ENCODE results near the gene CHCHD3. TPM values are rescaled to one million over a fixed set of nuclear protein-coding genes. Genes with fewer than 3 reads are reported as not detected.

Gene CHCHD3
- total and polyA plus RNA-seq, 2 donors: 22.5 to 56.6 TPM

DNA sequence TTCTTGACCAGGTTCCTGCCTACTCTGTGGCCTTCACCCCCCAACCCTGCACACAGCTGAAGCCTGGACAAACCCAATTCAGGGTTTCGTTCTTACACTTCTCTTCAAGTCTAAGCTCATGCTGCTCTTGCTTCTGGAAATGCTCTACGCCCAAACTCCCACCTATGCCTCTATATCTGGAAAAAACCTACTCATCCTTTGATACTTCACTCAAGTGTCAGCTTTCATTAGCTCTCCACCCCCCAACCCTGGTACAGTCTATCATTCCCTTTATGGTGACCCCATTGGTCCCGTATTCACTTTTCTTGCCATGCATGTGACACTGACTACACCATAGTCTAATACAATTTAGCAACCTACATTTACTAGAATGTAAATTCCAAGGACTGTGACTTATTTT is 284.7 kb downstream of the CHCHD3 start:
- H3K9me3 ChIP-seq (ENCODE audit: control insufficient read depth in 2 of 2, insufficient read depth in 1 of 2, low read length in 1 of 2): no peaks in the 10 kb centered on the region
- no peaks in the 10 kb centered on the region for H3K36me3 ChIP-seq (ENCODE audit: control insufficient read depth in 2 of 2, insufficient read depth in 2 of 2, low read length in 1 of 2)
- H3K4me1 ChIP-seq (ENCODE audit: control insufficient read depth in 2 of 2, insufficient read depth in 2 of 2, low read length in 2 of 2): no peaks in the 10 kb centered on the region
- DNase-seq (ENCODE audit: low read depth in 6 of 9, low spot score in 9 of 9): no peak
- H3K27ac ChIP-seq (ENCODE audit: low read depth in 1 of 2, low read length in 1 of 2): no peak overlapping the region
- WGBS: 99% methylated on average over 3 of the region's 3 CpGs
- H3K4me3 ChIP-seq (ENCODE audit: low read length in 2 of 2): no peak overlapping the region
- H3K27me3 ChIP-seq (ENCODE audit: control insufficient read depth in 2 of 2, insufficient read depth in 1 of 2, low read length in 1 of 2): no peaks in the 10 kb centered on the region

DNA sequence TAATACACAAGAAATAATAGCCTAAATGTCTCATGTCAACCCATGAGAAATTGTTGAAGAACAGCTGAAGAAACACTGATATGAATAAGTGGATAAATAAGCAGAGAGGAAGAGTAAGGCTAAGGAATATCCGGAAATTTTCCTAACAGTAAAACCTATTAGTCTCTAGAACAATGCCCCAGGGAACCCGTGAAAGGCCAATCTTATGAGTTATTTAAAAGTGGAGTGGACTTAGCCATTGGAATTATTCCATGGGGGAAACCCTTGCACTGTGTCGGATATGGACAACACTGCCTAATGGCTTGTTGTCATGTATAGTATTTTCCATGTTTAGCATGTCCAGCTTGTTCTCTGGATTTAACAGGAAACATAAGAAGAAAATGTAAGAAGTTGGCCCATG is 288.4 kb downstream of the CHCHD3 start:
- H3K4me3 ChIP-seq (ENCODE audit: low read length in 2 of 2): no peak overlapping the region
- H3K27me3 ChIP-seq (ENCODE audit: control insufficient read depth in 2 of 2, insufficient read depth in 1 of 2, low read length in 1 of 2): no peaks in the 10 kb centered on the region
- peaks cover 2 to 4% of the 10 kb centered on the region in 2 donors for H3K36me3 ChIP-seq (ENCODE audit: control insufficient read depth in 2 of 2, insufficient read depth in 2 of 2, low read length in 1 of 2)
- no peak for DNase-seq (ENCODE audit: low read depth in 6 of 9, low spot score in 9 of 9)
- no peak overlapping the region for H3K27ac ChIP-seq (ENCODE audit: low read depth in 1 of 2, low read length in 1 of 2)
- no peaks in the 10 kb centered on the region for H3K9me3 ChIP-seq (ENCODE audit: control insufficient read depth in 2 of 2, insufficient read depth in 1 of 2, low read length in 1 of 2)
- WGBS: 98% methylated on average over 3 of the region's 3 CpGs
- H3K4me1 ChIP-seq (ENCODE audit: control insufficient read depth in 2 of 2, insufficient read depth in 2 of 2, low read length in 2 of 2): no peaks in the 10 kb centered on the region

DNA sequence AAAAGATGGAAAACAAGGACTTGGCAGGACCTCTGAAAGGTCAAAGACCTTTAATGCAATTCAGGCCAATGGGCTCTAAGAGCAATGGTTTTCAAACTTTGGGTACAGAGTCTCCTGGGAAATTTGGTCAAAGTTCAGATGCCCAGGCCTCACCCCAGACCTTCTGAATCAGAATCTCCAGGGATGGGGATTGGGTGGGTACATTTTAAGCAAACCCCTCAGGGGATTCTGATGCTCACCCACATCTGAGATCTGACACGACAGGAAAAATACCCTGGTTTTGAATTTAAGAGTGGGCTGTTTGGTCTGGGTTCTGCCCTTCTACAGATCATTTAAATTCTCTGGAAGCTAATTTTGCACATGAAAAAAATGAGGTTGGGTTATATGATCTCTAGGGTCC is 290.9 kb downstream of the CHCHD3 start:
- H3K36me3 ChIP-seq (ENCODE audit: control insufficient read depth in 2 of 2, insufficient read depth in 2 of 2, low read length in 1 of 2): peaks cover 2 to 4% of the 10 kb centered on the region in 2 donors
- WGBS: 98% methylated on average over 1 of the region's 1 CpG
- no peak for DNase-seq (ENCODE audit: low read depth in 6 of 9, low spot score in 9 of 9)
- H3K4me3 ChIP-seq (ENCODE audit: low read length in 2 of 2): no peak overlapping the region
- no peaks in the 10 kb centered on the region for H3K4me1 ChIP-seq (ENCODE audit: control insufficient read depth in 2 of 2, insufficient read depth in 2 of 2, low read length in 2 of 2)
- no peaks in the 10 kb centered on the region for H3K9me3 ChIP-seq (ENCODE audit: control insufficient read depth in 2 of 2, insufficient read depth in 1 of 2, low read length in 1 of 2)
- H3K27me3 ChIP-seq (ENCODE audit: control insufficient read depth in 2 of 2, insufficient read depth in 1 of 2, low read length in 1 of 2): no peaks in the 10 kb centered on the region
- H3K27ac ChIP-seq (ENCODE audit: low read depth in 1 of 2, low read length in 1 of 2): no peak overlapping the region

DNA sequence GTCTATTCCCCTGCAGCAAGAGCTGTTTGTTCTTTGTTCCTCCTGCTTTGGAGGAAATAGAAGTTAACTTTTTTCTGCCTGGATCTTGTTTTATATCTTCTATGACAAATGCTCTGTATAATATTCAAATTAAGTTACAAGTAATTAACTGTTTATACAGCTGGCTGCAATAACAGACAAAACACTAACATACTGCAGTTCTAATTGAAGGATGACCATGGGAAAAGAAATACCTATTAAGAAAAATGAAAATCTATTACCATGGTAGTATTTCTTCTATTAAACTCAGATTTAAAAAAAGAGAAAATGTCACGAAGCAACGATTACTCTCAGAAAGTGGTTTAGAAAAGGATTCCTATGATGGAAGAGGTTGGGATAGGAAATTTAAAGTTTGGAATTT is 291.8 kb downstream of the CHCHD3 start:
- Histone ChIP-seq H3K4me3 (ENCODE audit: low read length in 2 of 2) (no peak overlapping the region), H3K9me3 (ENCODE audit: control insufficient read depth in 2 of 2, insufficient read depth in 1 of 2, low read length in 1 of 2) (no peaks in the 10 kb centered on the region), H3K36me3 (ENCODE audit: control insufficient read depth in 2 of 2, insufficient read depth in 2 of 2, low read length in 1 of 2) (peaks cover 4 to 5% of the 10 kb centered on the region in 2 donors), H3K4me1 (ENCODE audit: control insufficient read depth in 2 of 2, insufficient read depth in 2 of 2, low read length in 2 of 2) (no peaks in the 10 kb centered on the region), H3K27me3 (ENCODE audit: control insufficient read depth in 2 of 2, insufficient read depth in 1 of 2, low read length in 1 of 2) (no peaks in the 10 kb centered on the region), H3K27ac (ENCODE audit: low read depth in 1 of 2, low read length in 1 of 2) (no peak overlapping the region)
- DNase-seq (ENCODE audit: low read depth in 6 of 9, low spot score in 9 of 9): no peak
- 97% methylated on average over 2 of the region's 2 CpGs for WGBS

DNA sequence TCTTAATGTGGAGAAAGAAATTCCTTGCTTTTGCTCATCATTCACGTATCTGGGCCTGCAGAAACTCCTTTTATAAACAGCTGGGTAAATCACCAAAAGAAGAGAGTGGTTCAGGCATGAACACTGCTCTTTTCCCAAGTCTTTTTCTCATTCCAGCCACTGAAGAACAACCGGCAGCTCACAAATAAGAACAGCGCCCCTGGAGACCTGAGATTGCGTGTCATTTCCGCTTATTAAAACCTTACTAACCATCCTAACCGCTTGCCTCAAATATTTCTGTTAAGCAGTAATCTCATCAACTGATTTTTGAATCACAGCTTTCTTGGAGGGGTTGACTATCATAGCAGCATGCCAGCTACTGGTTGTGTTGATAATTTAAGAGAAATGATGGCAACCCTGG is 292.6 kb downstream of the CHCHD3 start:
- no peak overlapping the region for H3K4me3 ChIP-seq (ENCODE audit: low read length in 2 of 2)
- H3K9me3 ChIP-seq (ENCODE audit: control insufficient read depth in 2 of 2, insufficient read depth in 1 of 2, low read length in 1 of 2): no peaks in the 10 kb centered on the region
- 98% methylated on average over 6 of the region's 6 CpGs for WGBS
- peaks cover 4 to 12% of the 10 kb centered on the region in 2 donors for H3K36me3 ChIP-seq (ENCODE audit: control insufficient read depth in 2 of 2, insufficient read depth in 2 of 2, low read length in 1 of 2)
- no peak for DNase-seq (ENCODE audit: low read depth in 6 of 9, low spot score in 9 of 9)
- no peaks in the 10 kb centered on the region for H3K27me3 ChIP-seq (ENCODE audit: control insufficient read depth in 2 of 2, insufficient read depth in 1 of 2, low read length in 1 of 2)
- no peak overlapping the region for H3K27ac ChIP-seq (ENCODE audit: low read depth in 1 of 2, low read length in 1 of 2)
- no peaks in the 10 kb centered on the region for H3K4me1 ChIP-seq (ENCODE audit: control insufficient read depth in 2 of 2, insufficient read depth in 2 of 2, low read length in 2 of 2)

DNA sequence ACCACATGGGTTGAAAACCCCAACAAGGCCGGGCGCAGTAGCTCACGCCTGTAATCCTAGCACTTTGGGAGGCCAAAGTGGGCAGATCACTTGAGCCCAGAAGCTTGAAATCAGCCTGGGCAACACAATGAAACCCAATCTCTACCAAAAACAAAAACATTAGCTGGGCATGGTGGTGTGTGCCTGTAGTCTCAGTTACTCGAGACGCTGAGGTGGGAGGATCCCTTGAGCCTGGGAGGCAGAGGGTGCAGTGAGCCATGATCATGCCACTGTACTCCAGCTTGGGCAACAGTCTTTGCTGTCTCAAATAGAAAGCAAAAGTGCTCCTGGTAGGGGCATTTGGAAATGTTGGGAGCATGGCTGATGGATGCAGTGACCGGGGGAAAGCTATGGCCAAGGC is 296.0 kb downstream of the CHCHD3 start:
- Histone ChIP-seq H3K36me3 (ENCODE audit: control insufficient read depth in 2 of 2, insufficient read depth in 2 of 2, low read length in 1 of 2) (peaks cover 0 to 18% of the 10 kb centered on the region in 2 donors), H3K4me3 (ENCODE audit: low read length in 2 of 2) (no peak overlapping the region), H3K9me3 (ENCODE audit: control insufficient read depth in 2 of 2, insufficient read depth in 1 of 2, low read length in 1 of 2) (no peaks in the 10 kb centered on the region), H3K27ac (ENCODE audit: low read depth in 1 of 2, low read length in 1 of 2) (no peak overlapping the region), H3K27me3 (ENCODE audit: control insufficient read depth in 2 of 2, insufficient read depth in 1 of 2, low read length in 1 of 2) (no peaks in the 10 kb centered on the region), H3K4me1 (ENCODE audit: control insufficient read depth in 2 of 2, insufficient read depth in 2 of 2, low read length in 2 of 2) (no peaks in the 10 kb centered on the region)
- WGBS: 97% methylated on average over 6 of the region's 6 CpGs
- DNase-seq (ENCODE audit: low read depth in 6 of 9, low spot score in 9 of 9): no peak

DNA sequence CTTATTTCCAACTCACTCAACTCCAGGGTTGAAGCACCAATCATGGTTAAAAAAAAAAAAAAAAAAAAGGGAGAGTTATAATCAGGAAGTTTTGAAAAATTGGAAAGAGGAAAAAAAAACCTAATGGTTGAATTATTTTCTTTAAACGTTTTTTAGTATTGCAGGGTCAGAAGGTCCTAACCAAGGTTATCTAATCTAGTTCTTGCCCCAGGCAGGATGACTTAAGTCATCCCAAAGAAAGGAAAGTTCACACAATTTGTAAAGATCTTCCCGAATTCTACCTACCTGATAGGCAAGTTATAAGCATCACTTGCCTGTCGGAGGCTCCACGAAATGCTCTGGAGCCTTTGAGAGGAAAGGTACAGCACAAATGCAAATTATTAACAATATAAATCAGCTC is 297.5 kb downstream of the CHCHD3 start:
- DNase-seq (ENCODE audit: low read depth in 6 of 9, low spot score in 9 of 9): no peak
- Histone ChIP-seq H3K4me1 (ENCODE audit: control insufficient read depth in 2 of 2, insufficient read depth in 2 of 2, low read length in 2 of 2) (no peaks in the 10 kb centered on the region), H3K4me3 (ENCODE audit: low read length in 2 of 2) (no peak overlapping the region), H3K27me3 (ENCODE audit: control insufficient read depth in 2 of 2, insufficient read depth in 1 of 2, low read length in 1 of 2) (no peaks in the 10 kb centered on the region), H3K36me3 (ENCODE audit: control insufficient read depth in 2 of 2, insufficient read depth in 2 of 2, low read length in 1 of 2) (peaks cover 0 to 18% of the 10 kb centered on the region in 2 donors), H3K27ac (ENCODE audit: low read depth in 1 of 2, low read length in 1 of 2) (no peak overlapping the region), H3K9me3 (ENCODE audit: control insufficient read depth in 2 of 2, insufficient read depth in 1 of 2, low read length in 1 of 2) (no peaks in the 10 kb centered on the region)
- 98% methylated on average over 4 of the region's 4 CpGs for WGBS

DNA sequence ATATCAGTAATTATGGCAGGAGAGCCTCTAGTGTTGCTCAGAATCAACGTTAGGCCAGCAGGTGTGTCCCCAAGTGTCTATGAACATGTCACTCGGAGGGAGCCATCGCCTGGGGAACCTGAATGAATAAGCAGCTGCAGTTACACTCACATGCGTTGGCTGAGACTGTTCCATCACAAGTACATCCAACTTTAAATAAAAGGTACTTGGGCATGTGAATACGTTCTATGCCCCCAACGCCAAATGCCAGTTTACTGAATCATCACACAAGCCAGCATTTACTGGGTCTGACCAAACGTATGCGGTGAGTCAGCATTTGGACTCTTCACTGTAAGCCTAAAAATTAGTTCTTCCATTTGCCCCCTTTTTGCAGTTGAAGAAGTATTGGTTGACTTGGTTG is 298.1 kb downstream of the CHCHD3 start:
- Histone ChIP-seq H3K4me1 (ENCODE audit: control insufficient read depth in 2 of 2, insufficient read depth in 2 of 2, low read length in 2 of 2) (no peaks in the 10 kb centered on the region), H3K36me3 (ENCODE audit: control insufficient read depth in 2 of 2, insufficient read depth in 2 of 2, low read length in 1 of 2) (peaks cover 0 to 18% of the 10 kb centered on the region in 2 donors), H3K4me3 (ENCODE audit: low read length in 2 of 2) (no peak overlapping the region), H3K27me3 (ENCODE audit: control insufficient read depth in 2 of 2, insufficient read depth in 1 of 2, low read length in 1 of 2) (no peaks in the 10 kb centered on the region), H3K9me3 (ENCODE audit: control insufficient read depth in 2 of 2, insufficient read depth in 1 of 2, low read length in 1 of 2) (no peaks in the 10 kb centered on the region), H3K27ac (ENCODE audit: low read depth in 1 of 2, low read length in 1 of 2) (no peak overlapping the region)
- WGBS: 97% methylated on average over 8 of the region's 8 CpGs
- DNase-seq (ENCODE audit: low read depth in 6 of 9, low spot score in 9 of 9): no peak

DNA sequence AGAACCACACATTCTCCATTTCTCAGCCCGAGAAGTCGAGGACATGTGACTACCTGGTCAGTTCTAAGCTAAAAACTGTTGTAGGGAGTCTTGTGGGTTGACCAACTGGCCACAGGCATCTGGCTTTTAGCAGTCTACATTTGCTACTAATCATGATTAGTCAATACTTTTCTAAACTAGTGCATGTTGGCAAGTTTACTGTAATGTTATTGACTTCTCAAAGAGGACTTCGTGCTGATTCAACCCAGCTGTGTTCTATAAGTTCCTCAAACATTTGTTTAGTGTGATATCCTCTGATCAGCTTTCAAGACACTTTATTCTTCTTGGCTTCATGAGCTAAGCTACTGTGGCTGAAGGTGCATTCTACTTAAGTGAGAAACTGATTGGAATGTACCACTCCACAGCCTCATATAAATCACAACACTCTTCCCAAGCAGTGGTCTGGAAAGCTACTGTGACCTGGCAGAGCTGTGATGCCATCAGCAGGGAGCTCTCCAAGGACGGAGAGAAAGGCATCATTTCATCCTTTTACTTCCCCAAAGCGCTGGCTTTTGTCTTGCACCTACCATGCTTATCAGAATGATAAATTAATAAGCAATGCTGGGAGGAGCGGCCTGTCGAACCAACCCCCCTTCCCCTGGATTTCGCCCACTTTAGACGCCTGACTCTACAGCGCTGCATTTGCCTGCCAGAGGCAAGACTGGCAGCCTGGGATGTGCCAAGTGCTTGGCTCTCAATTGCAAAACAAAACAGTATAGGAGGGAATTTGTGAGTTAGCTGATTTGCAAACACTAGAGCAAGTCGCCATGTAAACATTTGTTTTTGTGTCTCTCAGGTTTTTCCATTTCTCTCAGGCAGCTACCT is 298.9 kb downstream of the CHCHD3 start:
- H3K4me3 ChIP-seq (ENCODE audit: low read length in 2 of 2): no peak overlapping the region
- peaks cover 0 to 18% of the 10 kb centered on the region in 2 donors for H3K36me3 ChIP-seq (ENCODE audit: control insufficient read depth in 2 of 2, insufficient read depth in 2 of 2, low read length in 1 of 2)
- 97% methylated on average over 11 of the region's 11 CpGs for WGBS
- no peaks in the 10 kb centered on the region for H3K4me1 ChIP-seq (ENCODE audit: control insufficient read depth in 2 of 2, insufficient read depth in 2 of 2, low read length in 2 of 2)
- H3K27me3 ChIP-seq (ENCODE audit: control insufficient read depth in 2 of 2, insufficient read depth in 1 of 2, low read length in 1 of 2): no peaks in the 10 kb centered on the region
- no peaks in the 10 kb centered on the region for H3K9me3 ChIP-seq (ENCODE audit: control insufficient read depth in 2 of 2, insufficient read depth in 1 of 2, low read length in 1 of 2)
- DNase-seq (ENCODE audit: low read depth in 6 of 9, low spot score in 9 of 9): no peak
- H3K27ac ChIP-seq (ENCODE audit: low read depth in 1 of 2, low read length in 1 of 2): no peak overlapping the region
